GM06990 (cell line): Measurements from ENCODE around the gene NR4A1.

Experiments used
- DNase-seq: peaks from one replicate; pipeline ENCODE4 v3.0.0-alpha.2; 2011; ENCODE audit not compliant: insufficient read length; ENCODE audit errors: extremely low read depth
- H3K27me3 ChIP-seq: replicated peaks from 2 replicates; pipeline ENCODE4 v1.6.0; 2011; ENCODE audit warnings: low read length; ENCODE audit not compliant: control insufficient read depth, insufficient read depth
- H3K36me3 ChIP-seq: 2 replicates; pipeline ENCODE4 v1.5.1; 2011; ENCODE audit warnings: low read length; ENCODE audit not compliant: control insufficient read depth, insufficient read depth
- H3K4me3 ChIP-seq: replicated peaks from 2 replicates; pipeline ENCODE4 v1.5.1; 2011; ENCODE audit warnings: low read depth, mild to moderate bottlenecking, control low read depth, low read length
- TF ChIP-seq, protein P1 (sequence below): IDR thresholded peaks from 2 replicates; pipeline ENCODE4 v1.5.1; 2011; ENCODE audit warnings: low read length, control low read depth, mild to moderate bottlenecking, inconsistent platforms; ENCODE audit not compliant: insufficient read depth, poor library complexity, severe bottlenecking

NR4A1 gene

GRCh38 chr12:52010152-52010622, 41.1 kb upstream of the NR4A1 start:
- no peak overlapping the region for H3K4me3 ChIP-seq
- DNase-seq, result no peak
- peaks cover 8% of the 10 kb centered on the region; the same call in 1 of the 2 replicates for H3K27me3 ChIP-seq

GRCh38 chr12:52010692-52011601, 40.3 kb upstream of the NR4A1 start:
- Histone ChIP-seq H3K36me3 (no peaks in the 10 kb centered on the region), H3K27me3 (peaks cover 7% of the 10 kb centered on the region; the same call in 1 of the 2 replicates), H3K4me3 (no peak overlapping the region)
- no peak for DNase-seq
- TF ChIP-seq, protein P1, sequence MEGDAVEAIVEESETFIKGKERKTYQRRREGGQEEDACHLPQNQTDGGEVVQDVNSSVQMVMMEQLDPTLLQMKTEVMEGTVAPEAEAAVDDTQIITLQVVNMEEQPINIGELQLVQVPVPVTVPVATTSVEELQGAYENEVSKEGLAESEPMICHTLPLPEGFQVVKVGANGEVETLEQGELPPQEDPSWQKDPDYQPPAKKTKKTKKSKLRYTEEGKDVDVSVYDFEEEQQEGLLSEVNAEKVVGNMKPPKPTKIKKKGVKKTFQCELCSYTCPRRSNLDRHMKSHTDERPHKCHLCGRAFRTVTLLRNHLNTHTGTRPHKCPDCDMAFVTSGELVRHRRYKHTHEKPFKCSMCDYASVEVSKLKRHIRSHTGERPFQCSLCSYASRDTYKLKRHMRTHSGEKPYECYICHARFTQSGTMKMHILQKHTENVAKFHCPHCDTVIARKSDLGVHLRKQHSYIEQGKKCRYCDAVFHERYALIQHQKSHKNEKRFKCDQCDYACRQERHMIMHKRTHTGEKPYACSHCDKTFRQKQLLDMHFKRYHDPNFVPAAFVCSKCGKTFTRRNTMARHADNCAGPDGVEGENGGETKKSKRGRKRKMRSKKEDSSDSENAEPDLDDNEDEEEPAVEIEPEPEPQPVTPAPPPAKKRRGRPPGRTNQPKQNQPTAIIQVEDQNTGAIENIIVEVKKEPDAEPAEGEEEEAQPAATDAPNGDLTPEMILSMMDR, result no peak

More at GRCh38 chr12:52010152-52010622, 41.1 kb upstream of the NR4A1 start:
- H3K36me3 ChIP-seq, result no peaks in the 10 kb centered on the region
- TF ChIP-seq, protein P1, result no peak

- Histone ChIP-seq H3K4me3 (no peak overlapping the region), H3K36me3 (no peaks in the 10 kb centered on the region), H3K27me3 (peaks cover 3% of the 10 kb centered on the region; the same call in 1 of the 2 replicates)
- TF ChIP-seq, protein P1, result no peak
- DNase-seq, result no peak
Measured at GRCh38 chr12:52011602-52012214, 39.5 kb upstream of the NR4A1 start.

DNA sequence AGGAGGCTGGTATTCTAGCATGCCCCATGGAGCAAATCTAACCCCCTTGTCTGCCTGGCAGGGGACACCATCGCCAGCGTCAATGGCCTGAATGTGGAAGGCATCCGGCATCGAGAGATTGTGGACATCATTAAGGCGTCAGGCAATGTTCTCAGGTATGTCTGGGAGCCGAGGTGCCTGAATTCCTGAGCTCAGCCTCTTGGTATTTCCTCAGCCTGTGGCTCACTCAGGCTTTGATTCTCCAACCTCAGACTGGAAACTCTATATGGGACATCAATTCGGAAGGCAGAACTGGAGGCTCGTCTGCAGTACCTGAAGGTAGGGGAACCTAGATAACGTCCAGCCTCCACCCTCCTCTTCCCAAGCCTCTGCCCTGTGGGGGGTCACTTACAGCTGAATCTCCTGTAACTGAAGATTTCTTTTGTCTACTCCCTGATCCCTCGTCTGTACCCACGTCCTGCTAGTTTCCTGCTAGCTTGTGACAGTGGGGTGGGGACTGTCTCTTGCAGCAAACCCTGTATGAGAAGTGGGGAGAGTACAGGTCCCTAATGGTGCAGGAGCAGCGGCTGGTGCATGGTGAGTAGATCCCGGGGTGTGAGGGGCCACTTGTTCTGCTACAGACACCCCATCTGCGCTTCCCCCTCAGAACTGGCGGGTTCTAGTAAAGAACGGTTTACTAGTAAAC, 37.5 kb upstream of the NR4A1 start:
- Histone ChIP-seq H3K4me3 (no peak overlapping the region), H3K36me3 (no peaks in the 10 kb centered on the region), H3K27me3 (no peaks in the 10 kb centered on the region; the same call in none of the 2 replicates)
- no peak for DNase-seq
- TF ChIP-seq, protein P1, result no peak

GRCh38 chr12:52014567-52015530, 36.4 kb upstream of the NR4A1 start:
- no peaks in the 10 kb centered on the region for H3K36me3 ChIP-seq
- DNase-seq, result no peak
- no peak overlapping the region for H3K4me3 ChIP-seq
- H3K27me3 ChIP-seq, result no peaks in the 10 kb centered on the region; the same call in none of the 2 replicates
- TF ChIP-seq, protein P1, result no peak
